DOHH2 (cell line): ENCODE data around the gene DHX58.

Source experiments
- EZH2phosphoT487 ChIP-seq: fragments of 200-600 bp; sonication (generic); IDR thresholded peaks from 2 replicates; pipeline ENCODE4 v1.6.1; 2017; ENCODE audit warnings: borderline replicate concordance, mild to moderate bottlenecking, antibody characterized with exemption, low read length, moderate library complexity, mixed read lengths
- TF ChIP-seq, protein P1 (sequence below): fragments of 200-600 bp; sonication (generic); IDR thresholded peaks from one replicate; pipeline ENCODE4 v1.5.1; 2014; ENCODE audit warnings: antibody characterized with exemption, mild to moderate bottlenecking, low read depth, low read length; ENCODE audit not compliant: poor library complexity, severe bottlenecking

DNA sequence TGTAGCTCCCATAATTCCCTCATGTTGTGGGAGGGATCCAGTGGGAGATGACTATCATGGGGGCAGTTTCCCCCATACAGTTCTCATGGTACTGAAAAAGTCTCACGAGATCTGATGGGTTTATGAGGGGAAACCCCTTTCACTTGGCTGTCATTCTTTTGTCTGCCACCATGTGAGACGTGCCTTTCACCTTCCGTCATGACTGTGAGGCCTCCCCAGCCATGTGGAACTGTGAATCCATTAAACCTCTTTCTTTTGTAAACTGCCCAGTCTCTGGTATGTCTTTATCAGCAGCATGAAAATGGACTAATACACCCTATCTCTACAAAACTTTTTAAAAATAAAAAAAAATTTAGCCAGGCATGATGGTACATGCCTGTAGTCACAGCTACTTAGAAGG is 55.9 kb downstream of the DHX58 start:
- TF ChIP-seq, protein P1, sequence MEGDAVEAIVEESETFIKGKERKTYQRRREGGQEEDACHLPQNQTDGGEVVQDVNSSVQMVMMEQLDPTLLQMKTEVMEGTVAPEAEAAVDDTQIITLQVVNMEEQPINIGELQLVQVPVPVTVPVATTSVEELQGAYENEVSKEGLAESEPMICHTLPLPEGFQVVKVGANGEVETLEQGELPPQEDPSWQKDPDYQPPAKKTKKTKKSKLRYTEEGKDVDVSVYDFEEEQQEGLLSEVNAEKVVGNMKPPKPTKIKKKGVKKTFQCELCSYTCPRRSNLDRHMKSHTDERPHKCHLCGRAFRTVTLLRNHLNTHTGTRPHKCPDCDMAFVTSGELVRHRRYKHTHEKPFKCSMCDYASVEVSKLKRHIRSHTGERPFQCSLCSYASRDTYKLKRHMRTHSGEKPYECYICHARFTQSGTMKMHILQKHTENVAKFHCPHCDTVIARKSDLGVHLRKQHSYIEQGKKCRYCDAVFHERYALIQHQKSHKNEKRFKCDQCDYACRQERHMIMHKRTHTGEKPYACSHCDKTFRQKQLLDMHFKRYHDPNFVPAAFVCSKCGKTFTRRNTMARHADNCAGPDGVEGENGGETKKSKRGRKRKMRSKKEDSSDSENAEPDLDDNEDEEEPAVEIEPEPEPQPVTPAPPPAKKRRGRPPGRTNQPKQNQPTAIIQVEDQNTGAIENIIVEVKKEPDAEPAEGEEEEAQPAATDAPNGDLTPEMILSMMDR: no peak
- TF ChIP-seq EZH2phosphoT487: no peak
